HG02571 (cell line): ENCODE measurements around the gene FAM240A.

Source experiments
- ATAC-seq: cut with Tn5 transposase; IDR thresholded peaks from one replicate; pipeline ENCODE4 v1.9.1; 2021; ENCODE audit warnings: mild to moderate bottlenecking, moderate library complexity; ENCODE audit not compliant: unreplicated experiment

FAM240A gene

DNA sequence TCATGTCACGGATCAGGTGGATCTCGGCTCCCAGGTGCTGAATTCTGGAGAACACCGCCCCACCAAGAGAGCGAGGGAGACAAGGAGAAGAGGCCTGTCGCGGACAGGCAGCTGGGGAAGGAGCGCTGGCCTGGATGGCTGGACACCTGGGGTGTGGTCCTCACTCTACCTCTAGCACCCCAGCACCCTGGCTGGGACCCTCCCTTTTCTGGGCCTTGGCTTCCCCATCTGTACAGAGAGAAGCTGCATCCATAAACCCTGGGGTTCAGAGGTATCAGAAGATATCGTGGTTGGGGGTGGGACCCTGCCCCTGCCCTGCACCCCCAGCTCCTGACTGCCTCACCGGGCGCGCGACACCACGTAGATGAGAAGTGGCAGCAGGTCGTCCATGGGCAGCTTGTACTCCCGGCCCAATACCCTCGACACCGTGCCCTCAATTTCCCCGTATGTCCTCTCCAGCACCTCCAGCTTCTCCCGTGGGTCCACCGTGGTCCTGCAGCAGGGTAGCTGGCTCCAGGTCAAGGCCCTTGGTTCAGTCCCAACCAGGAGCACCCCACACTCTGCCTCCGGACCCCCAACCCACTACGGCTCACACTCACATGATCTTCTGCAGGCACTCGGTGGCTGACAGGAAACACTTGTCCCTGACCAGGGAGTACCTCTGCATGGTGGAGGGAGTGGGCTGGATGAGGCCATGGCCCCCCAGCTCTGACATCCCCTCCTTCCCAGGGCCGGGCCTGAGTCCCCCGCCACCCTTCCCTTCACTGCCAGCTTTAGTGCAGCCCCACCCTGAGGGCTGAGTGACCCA is 59.4 kb downstream of the FAM240A start:
- no peak for ATAC-seq

DNA sequence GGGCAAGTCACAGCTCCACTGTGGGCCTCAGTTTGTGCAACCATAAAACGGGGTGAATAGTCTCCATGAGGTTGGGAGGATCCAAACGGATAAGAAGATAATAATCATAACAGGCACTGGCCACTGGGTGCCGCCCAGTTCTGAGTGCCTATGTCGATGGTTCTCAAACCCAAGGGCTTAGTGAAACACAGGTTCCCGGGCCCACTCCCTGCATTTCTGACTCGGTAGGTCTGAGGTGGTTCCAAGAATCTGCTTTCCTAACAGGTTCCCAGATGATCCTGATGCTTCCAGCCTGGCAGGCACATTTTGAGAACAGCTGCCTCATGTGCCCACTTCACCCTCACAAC is 60.0 kb downstream of the FAM240A start:
- ATAC-seq = no peak

DNA sequence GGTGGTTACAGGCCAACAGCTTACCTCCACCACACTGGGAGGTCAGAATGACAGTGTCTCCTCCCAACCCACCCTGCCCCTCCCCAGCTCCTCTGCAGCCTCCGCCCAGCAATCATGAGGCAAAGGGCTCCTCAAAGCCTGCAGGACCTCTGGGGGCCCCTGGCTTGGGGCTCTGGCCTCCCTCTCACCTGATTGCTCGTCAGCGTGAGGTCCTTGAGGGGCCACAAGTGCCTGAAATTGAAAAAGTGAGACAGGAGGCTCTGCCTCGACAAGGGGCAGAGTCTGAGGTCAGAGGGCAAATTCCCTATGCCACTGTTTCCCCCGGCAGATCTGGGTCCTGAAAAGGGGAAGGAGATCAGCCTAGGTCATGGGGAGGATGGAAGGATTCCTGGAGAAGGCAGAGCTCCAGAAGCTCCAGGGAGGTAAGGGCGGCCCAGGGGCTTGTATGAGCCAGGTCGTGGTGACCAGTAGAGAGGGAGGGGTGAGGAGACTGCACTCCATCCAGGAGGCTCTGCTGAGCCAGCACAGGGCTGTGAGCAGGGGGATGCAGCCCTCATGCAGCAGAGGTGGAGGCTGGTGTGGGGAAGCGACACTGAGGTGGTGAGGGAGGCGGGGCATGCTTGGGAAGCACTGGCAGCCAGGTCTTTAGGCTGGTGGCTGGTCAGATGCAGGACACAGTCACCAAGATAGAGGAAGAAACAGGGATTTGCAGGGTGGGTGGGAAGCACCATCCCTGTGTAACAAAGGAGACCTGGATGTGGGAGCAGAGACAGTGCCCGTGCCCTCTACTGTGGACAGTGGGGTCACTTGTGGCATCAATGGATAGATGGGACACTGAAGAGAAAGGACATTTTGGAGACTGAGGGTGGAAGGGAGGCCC is 61.1 kb downstream of the FAM240A start:
- no peak for ATAC-seq

DNA sequence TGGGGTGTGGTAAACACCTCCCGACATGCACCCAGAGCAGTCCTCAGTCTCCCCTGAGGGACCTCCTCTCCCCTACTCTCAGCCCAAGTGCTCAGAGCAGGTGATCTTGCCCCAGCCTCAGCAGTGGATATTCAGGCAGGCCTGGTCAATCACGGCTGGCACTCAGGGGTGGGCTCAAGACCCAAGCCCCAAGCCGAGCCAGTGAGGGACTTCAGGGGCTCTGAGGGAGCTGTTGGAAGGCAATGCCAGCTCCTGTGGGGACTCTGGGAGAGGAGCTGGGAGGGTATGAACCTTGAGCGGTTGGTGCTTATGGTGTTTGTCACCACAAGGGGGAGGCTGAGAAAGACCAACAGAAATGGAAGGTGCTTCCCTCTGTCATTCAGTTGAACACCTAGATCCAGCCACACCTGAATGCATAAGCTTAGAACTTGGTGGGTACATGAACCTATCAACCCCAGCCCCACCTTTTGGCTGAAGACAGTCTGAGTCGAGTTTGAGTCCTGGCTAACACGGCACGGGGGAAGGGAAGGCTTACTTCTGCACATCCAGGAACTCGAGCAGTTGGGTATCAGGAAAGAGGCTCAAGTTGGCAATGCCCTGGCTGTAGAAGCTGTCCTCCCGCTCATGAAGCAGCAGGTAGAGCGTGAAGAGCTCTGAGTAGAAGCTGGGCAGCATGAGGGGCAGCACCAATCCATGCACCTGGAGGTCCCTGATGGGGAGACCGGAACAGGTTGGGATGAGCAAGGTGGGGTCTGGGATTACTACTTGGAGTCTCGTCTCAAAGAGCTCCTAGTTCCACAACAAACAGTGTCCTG is 61.9 kb downstream of the FAM240A start:
- ATAC-seq = no peak

DNA sequence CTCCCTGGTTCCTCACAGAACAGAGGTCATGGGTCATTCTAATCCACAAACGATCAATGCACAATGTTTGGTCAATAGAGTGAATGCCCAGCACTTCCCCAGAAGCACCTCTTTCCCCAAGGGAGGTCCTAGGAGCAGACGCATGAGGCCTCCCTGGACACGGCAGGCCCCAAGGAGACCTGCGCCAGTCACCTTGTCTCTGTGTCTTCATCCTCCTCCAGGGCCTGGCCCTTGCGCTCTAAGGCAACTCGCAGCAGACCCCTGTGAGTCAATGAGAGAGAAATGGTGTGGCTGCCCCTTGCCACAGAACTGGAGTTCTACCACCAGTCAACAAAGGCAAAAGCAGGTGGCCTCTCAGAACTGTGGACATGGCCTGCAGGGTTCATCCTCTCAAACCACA is 63.1 kb downstream of the FAM240A start:
- no peak for ATAC-seq
